GM12878 (cell line): Measurements from ENCODE around the gene GRIN2C. TPM values are rescaled to one million over a fixed set of nuclear protein-coding genes. Genes with fewer than 3 reads are reported as not detected.

ENCODE experiments used
- ATAC-seq: fragments of 200-7000 bp; cut with Tn5 transposase; 3 replicates; pipeline ENCODE4 v1.9.1; 2020; ENCODE audit warnings: mild to moderate bottlenecking, moderate library complexity
- BruUV-seq: library from RNA; stranded (reverse); fragments of 400-500 nt; replicated peaks from 2 replicates; lab custom pipeline; 2021; lab: Mats Ljungman, UMichigan
- CTCF ChIA-PET: fragments of 300-600 bp; sonication (Branson Sonifier 250); formaldehyde crosslinking; extraction: SDS; loops from one replicate; lab custom pipeline; 2021; ENCODE audit warnings: inconsistent platforms; lab: Yijun Ruan, JAX
- POLR2A ChIA-PET: fragments of 350-600 bp; formaldehyde crosslinking; extraction: SDS; loops from one replicate; lab custom pipeline; 2021; ENCODE audit warnings: inconsistent platforms; lab: Charles Lee
- RAD21 ChIA-PET: fragments of 300-600 bp; sonication (Branson Sonifier 250); formaldehyde crosslinking; loops from one replicate; lab custom pipeline; 2023; ENCODE audit warnings: antibody characterized with exemption; ENCODE audit not compliant: unreplicated experiment; lab: Charles Lee
- SMC1A ChIA-PET: fragments of 300-600 bp; sonication (Branson Sonifier 250); formaldehyde crosslinking; loops from one replicate; lab custom pipeline; 2023; ENCODE audit not compliant: unreplicated experiment, uncharacterized antibody; lab: Charles Lee
- DNase-seq: peaks from one replicate; pipeline ENCODE4 v3.0.0-alpha.2; 2011; ENCODE audit warnings: low read depth, low spot score
- FAIRE-seq: peaks from 3 replicates; lab custom pipeline; 2011; peaks lifted over from hg19 to GRCh38; lab: Jason Lieb, UNC
- H2AFZ ChIP-seq: 2 replicates; pipeline ENCODE4 v1.6.0; 2011; ENCODE audit warnings: low read depth, low read length, control low read depth; ENCODE audit not compliant: control insufficient read depth
- H3K27ac ChIP-seq: 2 replicates; pipeline ENCODE4 v1.5.1; 2011; ENCODE audit warnings: control low read depth; ENCODE audit not compliant: control insufficient read depth, insufficient read depth
- H3K27me3 ChIP-seq, 2 experiments: replicated peaks in 1 of 2; 2 replicates each; pipeline versions ENCODE4 v1.6.0 to v1.6.1; 2011; ENCODE audit warnings: low read length in 1 of 2; ENCODE audit not compliant: control insufficient read depth in 2 of 2, insufficient read depth in 2 of 2
- H3K36me3 ChIP-seq, 2 experiments: 2 replicates each; pipeline ENCODE4 v1.5.1; 2011; ENCODE audit warnings: low read length in 1 of 2; ENCODE audit not compliant: control insufficient read depth in 2 of 2, insufficient read depth in 2 of 2
- H3K4me1 ChIP-seq: 2 replicates; pipeline ENCODE4 v1.6.1; 2011; ENCODE audit warnings: mild to moderate bottlenecking, low read length, moderate library complexity, mixed read lengths; ENCODE audit not compliant: control insufficient read depth, insufficient read depth
- H3K4me2 ChIP-seq: 2 replicates; pipeline ENCODE4 v1.6.0; 2011; ENCODE audit warnings: control low read depth; ENCODE audit not compliant: control insufficient read depth, insufficient read depth
- H3K4me3 ChIP-seq: fragments of 200-600 bp; sonication (generic); 2 replicates; pipeline ENCODE4 v1.5.1; 2016
- H3K79me2 ChIP-seq: 2 replicates; pipeline ENCODE4 v1.6.0; 2011; ENCODE audit warnings: low read length; ENCODE audit not compliant: control insufficient read depth, insufficient read depth
- H3K9ac ChIP-seq: 2 replicates; pipeline ENCODE4 v1.8.0; 2011; ENCODE audit warnings: low read length, control low read depth, mixed read lengths; ENCODE audit not compliant: control insufficient read depth, insufficient read depth
- H3K9me3 ChIP-seq: replicated peaks from 3 replicates; pipeline ENCODE4 v1.5.1; 2011; ENCODE audit warnings: mild to moderate bottlenecking, low read length; ENCODE audit not compliant: control insufficient read depth, insufficient read depth
- H4K20me1 ChIP-seq: 2 replicates; pipeline ENCODE4 v1.6.0; 2011; ENCODE audit not compliant: control insufficient read depth, insufficient read depth
- DPF2 ChIP-seq: fragments of 450-650 bp; IDR thresholded peaks from 2 replicates; pipeline ENCODE4 v1.6.1; 2017; ENCODE audit warnings: mild to moderate bottlenecking
- EGR1 ChIP-seq, 2 experiments: IDR thresholded peaks; 1 replicate in 1 of 2; 2 replicates in 1 of 2; pipeline ENCODE4 v1.6.1; 2011 to 2012; ENCODE audit warnings: low read depth in 2 of 2, low read length in 2 of 2, borderline replicate concordance in 1 of 2, mild to moderate bottlenecking in 1 of 2, moderate library complexity in 1 of 2
- FOS ChIP-seq: IDR thresholded peaks from 3 replicates; pipeline ENCODE4 v1.6.1; 2011; ENCODE audit warnings: borderline replicate concordance; ENCODE audit not compliant: insufficient read length; ENCODE audit errors: extremely low read depth
- NR2C1 ChIP-seq: fragments of 450-650 bp; IDR thresholded peaks from 2 replicates; pipeline ENCODE4 v1.6.1; 2017; ENCODE audit warnings: antibody characterized with exemption, mild to moderate bottlenecking, moderate library complexity
- NR2C2 ChIP-seq: IDR thresholded peaks from 2 replicates; pipeline ENCODE4 v1.6.1; 2011; ENCODE audit warnings: borderline replicate concordance, low read depth; ENCODE audit not compliant: control insufficient read depth, insufficient read length
- RAD21 ChIP-seq: IDR thresholded peaks from 2 replicates; pipeline ENCODE4 v1.6.1; 2011; ENCODE audit warnings: mild to moderate bottlenecking, low read depth, low read length, moderate library complexity; ENCODE audit not compliant: insufficient read depth
- SUPT20H ChIP-seq: IDR thresholded peaks from 2 replicates; pipeline ENCODE4 v1.6.1; 2011; ENCODE audit warnings: low read depth, mild to moderate bottlenecking, low read length, moderate library complexity, borderline replicate concordance; ENCODE audit not compliant: control insufficient read depth
- ZZZ3 ChIP-seq: IDR thresholded peaks from 2 replicates; pipeline ENCODE4 v1.6.1; 2011; ENCODE audit warnings: low read depth; ENCODE audit not compliant: control insufficient read depth, insufficient read length
- WGBS: methylation state at CpG from one replicate; pipeline ENCODE4 v1.1.6; 2016; ENCODE audit warnings: low lambda C conversion rate; ENCODE audit not compliant: insufficient replicate concordance, insufficient coverage; ENCODE audit errors: missing lambda C conversion rate; 5-methylcytosine and 5-hydroxymethylcytosine counted together
- in situ Hi-C: fragments of 300-500 bp; cut with MboI; formaldehyde crosslinking; loops from 9 replicates; pipeline ENCODE4 v1.14.3; 2018; ENCODE audit warnings: mixed read lengths
- intact Hi-C: fragments of 100-400 bp; cut with micrococcal nuclease; formaldehyde crosslinking; loops from one replicate; pipeline ENCODE4 v1.14.2; 2022; ENCODE audit not compliant: unreplicated experiment
- polyA plus RNA-seq, 11 experiments: library from polyadenylated mRNA; depleted of rRNA in 4 of 11; unstranded in 6 of 11; stranded (reverse) in 5 of 11; fragments of >200 nt; fragmentation: Nextera tagmentation in 4 of 11; fragmentation: Illumina TruSeq in 1 of 11; extraction: Ambion mirVana in 4 of 11; extraction: Trizol in 1 of 11; gene quantifications; 1 replicate in 1 of 11; 2 replicates in 10 of 11; pipeline versions ENCODE4 v1.2.1 to v1.2.3, GENCODE V29; 2011 to 2016; ENCODE audit warnings: inconsistent platforms in 2 of 11, missing spikeins in 2 of 11, low read depth in 1 of 11
- total RNA-seq, 4 experiments: library from RNA; depleted of rRNA in 3 of 4; stranded (reverse); fragments of >200 nt in 3 of 4; fragmentation: Illumina TruSeq in 1 of 4; extraction: Trizol in 1 of 4; gene quantifications; 2 replicates each; pipeline versions ENCODE4 v1.2.1 to v1.2.3, GENCODE V29; 2013 to 2021
- TF ChIP-seq, protein P1 (sequence below): fragments of 450-650 bp; IDR thresholded peaks from 2 replicates; pipeline ENCODE4 v1.6.1; 2017; ENCODE audit warnings: mild to moderate bottlenecking

GRIN2C gene
- total and polyA plus RNA-seq, 10 of the 15 experiments (the other 5 are each of a cell fraction or from before 2014, with no cell fraction given), result 0.01 to 0.20 (median 0.11) TPM; not detected in 2

DNA sequence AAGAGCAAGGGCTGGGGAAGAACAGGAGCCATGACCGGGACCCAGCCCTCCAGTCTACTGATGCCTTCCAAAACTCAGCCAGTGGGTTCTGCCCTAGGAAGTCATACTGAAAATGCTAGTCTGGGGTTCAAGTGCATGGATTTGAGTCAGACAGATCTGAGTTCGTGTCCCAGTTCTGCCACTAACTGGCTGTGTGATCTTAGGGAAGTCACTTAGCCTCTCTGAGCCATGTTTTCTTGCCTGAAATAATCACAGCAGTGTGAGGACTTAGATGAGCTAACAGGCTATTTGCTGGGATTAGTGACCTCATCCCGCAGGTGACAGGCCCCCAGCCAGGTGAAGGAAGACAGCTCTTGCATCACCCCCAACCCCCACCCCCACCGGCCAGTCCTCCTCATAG, 4.4 kb downstream of the GRIN2C start:
- Histone ChIP-seq H3K9ac (no peak overlapping the region), H3K79me2 (no peaks in the 10 kb centered on the region), H3K27me3 (peaks cover 9 to 11% of the 10 kb centered on the region in 2 experiments), H2AFZ (no peak overlapping the region), H3K36me3 (no peaks in the 10 kb centered on the region), H4K20me1 (no peaks in the 10 kb centered on the region), H3K4me1 (no peaks in the 10 kb centered on the region), H3K4me3 (no peak overlapping the region), H3K27ac (no peak overlapping the region), H3K4me2 (no peak overlapping the region), H3K9me3 (no peaks in the 10 kb centered on the region)
- POLR2A ChIA-PET, result no interaction called here
- RAD21 ChIA-PET, result interaction anchor here (0.7 kb wide), 1 partner anchor 61 kb away, joined by 3 read pairs; no protein-coding TSS in a partner anchor
- 27% methylated on average over 4 of the region's 4 CpGs for WGBS
- in situ Hi-C loops, result loop anchor here (5.0 kb wide), 1 partner anchor 63 kb away; no protein-coding TSS in a partner anchor
- TF ChIP-seq ZZZ3 (no peak), NR2C1 (no peak), SUPT20H (no peak), FOS (no peak), NR2C2 (no peak), RAD21 (no peak), DPF2 (no peak), EGR1 (IDR thresholded peaks at IDR 0.05; ENCODE audit: borderline replicate concordance in 1 of 2, low read depth in 2 of 2, low read length in 2 of 2) (no peak)
- TF ChIP-seq, protein P1, sequence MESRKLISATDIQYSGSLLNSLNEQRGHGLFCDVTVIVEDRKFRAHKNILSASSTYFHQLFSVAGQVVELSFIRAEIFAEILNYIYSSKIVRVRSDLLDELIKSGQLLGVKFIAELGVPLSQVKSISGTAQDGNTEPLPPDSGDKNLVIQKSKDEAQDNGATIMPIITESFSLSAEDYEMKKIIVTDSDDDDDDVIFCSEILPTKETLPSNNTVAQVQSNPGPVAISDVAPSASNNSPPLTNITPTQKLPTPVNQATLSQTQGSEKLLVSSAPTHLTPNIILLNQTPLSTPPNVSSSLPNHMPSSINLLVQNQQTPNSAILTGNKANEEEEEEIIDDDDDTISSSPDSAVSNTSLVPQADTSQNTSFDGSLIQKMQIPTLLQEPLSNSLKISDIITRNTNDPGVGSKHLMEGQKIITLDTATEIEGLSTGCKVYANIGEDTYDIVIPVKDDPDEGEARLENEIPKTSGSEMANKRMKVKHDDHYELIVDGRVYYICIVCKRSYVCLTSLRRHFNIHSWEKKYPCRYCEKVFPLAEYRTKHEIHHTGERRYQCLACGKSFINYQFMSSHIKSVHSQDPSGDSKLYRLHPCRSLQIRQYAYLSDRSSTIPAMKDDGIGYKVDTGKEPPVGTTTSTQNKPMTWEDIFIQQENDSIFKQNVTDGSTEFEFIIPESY, result no peak
- intact Hi-C loops, result no loop called here
- CTCF ChIA-PET, result interaction anchor here (1.0 kb wide), 2 partner anchors 13 to 252 kb away, joined by 3 read pairs; no protein-coding TSS in a partner anchor
- BruUV-seq, result no TSS peak
- DNase-seq (no peak), ATAC-seq (no peak), FAIRE-seq (no peak)
- SMC1A ChIA-PET, result interaction anchor here (1.0 to 1.5 kb wide), 2 partner anchors 10 to 64 kb away, joined by 4 read pairs; no protein-coding TSS in a partner anchor
